Measurements from ENCODE around the gene RFX3.

RFX3 gene

DNA sequence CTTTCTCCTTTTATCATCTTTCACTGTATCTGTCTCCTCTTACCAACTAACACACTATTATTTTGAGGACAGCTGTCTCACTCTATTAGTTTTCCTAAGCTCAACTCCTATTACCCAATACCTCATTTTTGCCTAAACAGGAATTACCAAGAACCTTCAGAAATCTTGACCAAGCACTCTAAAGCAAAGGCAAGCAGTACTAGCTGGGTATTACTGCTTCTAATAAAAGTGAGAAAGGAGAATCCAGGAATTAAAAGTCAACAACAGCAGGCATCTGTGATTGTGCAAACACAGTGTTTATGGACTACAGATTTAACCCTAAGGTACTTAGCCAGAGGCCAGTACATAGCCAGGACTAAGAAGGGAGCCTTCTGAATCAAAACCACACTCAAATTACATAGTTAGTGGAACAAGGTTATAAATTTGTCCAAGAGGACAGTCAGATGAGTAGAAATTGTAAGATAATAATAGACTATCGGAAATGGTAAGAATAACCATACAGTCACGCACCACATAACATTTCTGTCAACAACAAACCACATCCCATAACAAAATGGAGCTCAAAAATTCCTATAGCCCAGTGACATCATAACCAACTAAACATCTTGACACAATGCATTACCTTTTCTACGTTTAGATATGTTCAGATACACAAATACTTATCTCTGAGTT, 8.3 kb downstream of the RFX3 start:
- peaks cover 22% of the 10 kb centered on the region for H3K4me1 Mint-ChIP-seq
- H3K9me3 Mint-ChIP-seq = no peaks in the 10 kb centered on the region

DNA sequence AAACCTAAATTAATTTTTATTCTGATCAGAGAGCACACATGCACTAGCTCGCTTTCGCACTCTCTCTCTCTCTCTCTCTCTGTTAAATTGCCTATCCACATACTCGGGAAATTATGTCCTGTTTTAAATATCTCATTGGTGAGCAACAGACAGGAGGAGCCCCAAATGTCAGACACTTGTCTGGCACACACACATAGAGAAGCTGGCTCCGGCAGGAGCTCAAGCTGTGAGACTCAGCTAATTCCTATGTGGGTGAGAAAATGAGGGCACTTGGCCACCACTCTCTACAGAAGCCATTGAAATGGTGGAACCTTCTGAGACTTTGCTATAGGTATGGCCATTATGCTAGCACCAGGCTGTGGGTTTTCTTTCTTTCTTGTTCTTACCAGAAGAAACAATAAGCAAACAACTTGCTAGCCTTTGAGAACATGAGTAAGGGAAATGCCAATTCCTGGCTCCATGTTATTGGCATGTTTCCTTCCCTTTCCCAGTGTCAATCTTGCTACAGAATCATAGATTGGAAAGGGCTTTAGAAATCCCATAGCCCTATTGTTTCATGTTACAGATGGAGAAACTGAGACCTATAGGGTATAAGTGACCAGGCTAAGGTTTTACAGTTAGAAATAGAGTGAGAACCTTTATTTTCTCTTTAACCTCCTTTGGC, 9.0 kb downstream of the RFX3 start:
- TF ChIP-seq, protein P1, sequence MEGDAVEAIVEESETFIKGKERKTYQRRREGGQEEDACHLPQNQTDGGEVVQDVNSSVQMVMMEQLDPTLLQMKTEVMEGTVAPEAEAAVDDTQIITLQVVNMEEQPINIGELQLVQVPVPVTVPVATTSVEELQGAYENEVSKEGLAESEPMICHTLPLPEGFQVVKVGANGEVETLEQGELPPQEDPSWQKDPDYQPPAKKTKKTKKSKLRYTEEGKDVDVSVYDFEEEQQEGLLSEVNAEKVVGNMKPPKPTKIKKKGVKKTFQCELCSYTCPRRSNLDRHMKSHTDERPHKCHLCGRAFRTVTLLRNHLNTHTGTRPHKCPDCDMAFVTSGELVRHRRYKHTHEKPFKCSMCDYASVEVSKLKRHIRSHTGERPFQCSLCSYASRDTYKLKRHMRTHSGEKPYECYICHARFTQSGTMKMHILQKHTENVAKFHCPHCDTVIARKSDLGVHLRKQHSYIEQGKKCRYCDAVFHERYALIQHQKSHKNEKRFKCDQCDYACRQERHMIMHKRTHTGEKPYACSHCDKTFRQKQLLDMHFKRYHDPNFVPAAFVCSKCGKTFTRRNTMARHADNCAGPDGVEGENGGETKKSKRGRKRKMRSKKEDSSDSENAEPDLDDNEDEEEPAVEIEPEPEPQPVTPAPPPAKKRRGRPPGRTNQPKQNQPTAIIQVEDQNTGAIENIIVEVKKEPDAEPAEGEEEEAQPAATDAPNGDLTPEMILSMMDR (IDR thresholded peaks at IDR 0.05) = no peak
- H3K27me3 Mint-ChIP-seq (ENCODE audit: low read depth, poor library complexity) = no peaks in the 10 kb centered on the region
- H3K4me1 Mint-ChIP-seq = peaks cover 15% of the 10 kb centered on the region
- no peak overlapping the region for H3K4me3 Mint-ChIP-seq
- no peaks in the 10 kb centered on the region for H3K9me3 Mint-ChIP-seq
- H3K36me3 Mint-ChIP-seq (ENCODE audit: low read depth) = peaks cover 11% of the 10 kb centered on the region
- DNase-seq = no peak
- no peak overlapping the region for H3K27ac Mint-ChIP-seq

More for the DNA sequence above, 8.3 kb downstream of the RFX3 start:
- Mint-ChIP-seq H3K36me3 (ENCODE audit: low read depth) (peaks cover 11% of the 10 kb centered on the region), H3K4me3 (no peak overlapping the region), H3K27ac (no peak overlapping the region), H3K27me3 (ENCODE audit: low read depth, poor library complexity) (no peaks in the 10 kb centered on the region)
- no peak for DNase-seq
- TF ChIP-seq, protein P1 (IDR thresholded peaks at IDR 0.05) = no peak

DNA sequence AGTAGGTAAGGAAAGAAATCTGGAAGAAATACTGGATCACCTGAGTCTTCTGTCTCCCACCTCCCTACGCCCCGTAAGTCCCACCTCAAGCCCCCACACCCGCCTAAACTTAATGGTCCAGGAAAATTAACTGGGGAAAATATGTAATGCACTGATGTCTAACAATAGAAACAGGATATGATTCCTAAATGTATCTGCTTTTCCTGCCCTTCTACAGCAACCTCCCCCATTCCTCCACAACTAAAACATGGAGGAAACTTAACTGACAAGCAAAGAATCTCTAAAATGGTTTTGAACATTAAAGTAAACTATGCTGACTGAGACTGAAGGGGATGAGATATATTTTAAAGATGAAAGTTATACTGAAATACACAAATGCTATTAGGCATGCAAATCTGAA, 10.4 kb downstream of the RFX3 start:
- TF ChIP-seq, protein P1 (IDR thresholded peaks at IDR 0.05) = no peak
- Mint-ChIP-seq H3K27ac (peak overlapping the region; percentile 25), H3K36me3 (ENCODE audit: low read depth) (peaks cover 11% of the 10 kb centered on the region), H3K27me3 (ENCODE audit: low read depth, poor library complexity) (no peaks in the 10 kb centered on the region), H3K4me3 (no peak overlapping the region), H3K9me3 (no peaks in the 10 kb centered on the region), H3K4me1 (peaks cover 8% of the 10 kb centered on the region)
- DNase-seq = no peak

DNA sequence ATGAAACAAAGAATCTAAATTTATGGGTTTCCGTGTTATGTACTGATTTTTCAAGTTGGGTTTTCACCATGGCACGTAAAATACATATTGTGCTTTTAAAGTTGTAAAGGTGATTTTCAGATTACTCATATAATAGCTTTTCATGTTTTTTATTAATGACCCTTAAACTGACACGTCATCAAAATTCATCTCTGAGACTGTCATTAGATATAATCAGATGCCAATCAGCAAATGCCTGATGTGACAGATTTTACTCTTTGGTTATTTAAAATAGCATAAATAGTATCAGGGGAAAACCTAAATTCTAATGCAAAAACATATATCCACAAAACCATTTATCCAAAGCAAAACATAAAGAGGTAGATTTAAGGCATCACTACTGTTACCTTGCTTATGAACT, 11.0 kb downstream of the RFX3 start:
- Mint-ChIP-seq H3K27ac (no peak overlapping the region), H3K27me3 (ENCODE audit: low read depth, poor library complexity) (no peaks in the 10 kb centered on the region), H3K4me1 (peaks cover 11% of the 10 kb centered on the region), H3K4me3 (no peak overlapping the region), H3K36me3 (ENCODE audit: low read depth) (peaks cover 11% of the 10 kb centered on the region), H3K9me3 (no peaks in the 10 kb centered on the region)
- DNase-seq = no peak
- TF ChIP-seq, protein P1 (IDR thresholded peaks at IDR 0.05) = no peak

DNA sequence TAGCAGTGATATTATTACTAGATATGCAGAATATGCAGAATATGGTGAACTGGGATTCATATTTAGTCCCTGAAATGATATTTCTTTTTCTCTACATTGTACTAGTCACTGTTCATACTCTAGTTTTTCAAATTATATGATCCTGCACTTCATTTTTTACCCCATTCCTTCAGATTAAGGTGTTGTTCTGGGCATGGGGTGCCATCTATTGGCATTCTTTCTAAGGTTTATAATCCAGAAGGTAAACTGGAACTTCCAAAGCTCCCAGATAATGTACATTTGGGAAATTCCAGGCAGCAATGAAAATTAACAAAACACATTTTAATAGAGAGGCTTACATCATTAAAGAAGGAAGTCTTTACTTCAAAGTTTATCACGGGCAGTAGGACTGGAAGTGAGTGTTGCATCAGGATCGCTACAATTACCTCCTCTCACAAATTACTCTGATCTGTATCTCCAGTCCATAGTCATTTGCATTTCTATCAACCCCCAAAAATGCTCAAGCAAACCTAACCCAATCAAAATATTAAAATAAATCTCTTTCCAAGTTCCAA, 12.5 kb downstream of the RFX3 start:
- DNase-seq = no peak
- no peaks in the 10 kb centered on the region for H3K9me3 Mint-ChIP-seq
- TF ChIP-seq, protein P1 (IDR thresholded peaks at IDR 0.05) = no peak

More for the DNA sequence above, 12.5 kb downstream of the RFX3 start:
- no peaks in the 10 kb centered on the region for H3K27me3 Mint-ChIP-seq (ENCODE audit: low read depth, poor library complexity)
- no peak overlapping the region for H3K4me3 Mint-ChIP-seq
- H3K4me1 Mint-ChIP-seq = peaks cover 23% of the 10 kb centered on the region
- H3K36me3 Mint-ChIP-seq (ENCODE audit: low read depth) = peaks cover 11% of the 10 kb centered on the region
- H3K27ac Mint-ChIP-seq = no peak overlapping the region
